Caco-2 (cell line): Measurements from ENCODE around the gene URM1. TPM values are rescaled to one million over a fixed set of nuclear protein-coding genes. Genes with fewer than 3 reads are reported as not detected.

Source experiments
- BruUV-seq: library from RNA; stranded (reverse); fragments of 400-500 nt; replicated peaks from 2 replicates; lab custom pipeline; 2021; lab: Mats Ljungman, UMichigan
- CTCF ChIA-PET: fragments of 300-600 bp; sonication (Branson Sonifier 250); formaldehyde crosslinking; loops from one replicate; lab custom pipeline; 2022; ENCODE audit warnings: antibody characterized with exemption; lab: Charles Lee
- POLR2A ChIA-PET: fragments of 300-600 bp; sonication (Branson Sonifier 250); formaldehyde crosslinking; loops from one replicate; lab custom pipeline; 2022; ENCODE audit warnings: antibody characterized with exemption; lab: Charles Lee
- DNase-seq, 2 experiments: peaks; one replicate each; pipeline versions ENCODE4 v3.0.0 to v3.0.0-alpha.2; 2020 to 2022
- H3K27me3 ChIP-seq: replicated peaks from 2 replicates; pipeline ENCODE4 v1.6.0; 2011; ENCODE audit warnings: low read length; ENCODE audit not compliant: control insufficient read depth, insufficient read depth
- H3K36me3 ChIP-seq: 2 replicates; pipeline ENCODE4 v1.5.1; 2011; ENCODE audit warnings: low read length; ENCODE audit not compliant: control insufficient read depth, insufficient read depth
- H3K4me1 ChIP-seq: fragments of 250-450 bp; sonication (Bioruptor Pico); 2 replicates; pipeline ENCODE4 v1.5.1; 2020; ENCODE audit warnings: mild to moderate bottlenecking
- H3K4me3 ChIP-seq: 2 replicates; pipeline ENCODE4 v1.5.1; 2011; ENCODE audit warnings: low read depth, mild to moderate bottlenecking, control low read depth, low read length
- H3K9me3 ChIP-seq: fragments of 250-450 bp; sonication (Bioruptor Pico); 2 replicates; pipeline ENCODE4 v1.5.1; 2020; ENCODE audit warnings: mild to moderate bottlenecking, moderate library complexity
- H3K27ac Mint-ChIP-seq: one replicate; pipeline ENCODE4 v1.8.0; 2022; ENCODE audit warnings: mixed read lengths; ENCODE audit not compliant: unreplicated experiment
- H3K27me3 Mint-ChIP-seq: one replicate; pipeline ENCODE4 v1.8.0; 2022; ENCODE audit warnings: mixed read lengths; ENCODE audit not compliant: insufficient read depth, unreplicated experiment
- H3K36me3 Mint-ChIP-seq: one replicate; pipeline ENCODE4 v1.8.0; 2022; ENCODE audit warnings: mild to moderate bottlenecking, mixed read lengths; ENCODE audit not compliant: insufficient read depth, unreplicated experiment
- H3K4me1 Mint-ChIP-seq: one replicate; pipeline ENCODE4 v1.8.0; 2022; ENCODE audit warnings: low read depth, mixed read lengths; ENCODE audit not compliant: unreplicated experiment
- H3K4me3 Mint-ChIP-seq: one replicate; pipeline ENCODE4 v1.8.0; 2022; ENCODE audit warnings: mild to moderate bottlenecking, moderate library complexity, mixed read lengths; ENCODE audit not compliant: unreplicated experiment
- H3K9me3 Mint-ChIP-seq: one replicate; pipeline ENCODE4 v1.8.0; 2022; ENCODE audit warnings: mixed read lengths; ENCODE audit not compliant: unreplicated experiment
- CTCF ChIP-seq, 2 experiments: fragments of 200-600 bp in 1 of 2; IDR thresholded peaks; 1 replicate in 1 of 2; 2 replicates in 1 of 2; pipeline versions ENCODE4 v1.5.1 to v1.8.0; 2011 to 2022; ENCODE audit warnings: antibody characterized with exemption in 1 of 2, control low read depth in 1 of 2, inconsistent platforms in 1 of 2, low read depth in 1 of 2, low read length in 1 of 2, mild to moderate bottlenecking in 1 of 2, moderate library complexity in 1 of 2; ENCODE audit not compliant: insufficient read depth in 1 of 2, severe bottlenecking in 1 of 2, unreplicated experiment in 1 of 2
- intact Hi-C: fragments of 100-400 bp; cut with micrococcal nuclease; formaldehyde crosslinking; loops from one replicate; pipeline ENCODE4 v1.10.0; 2022; ENCODE audit not compliant: unreplicated experiment
- microRNA-seq: library from miRNA; unstranded; fragments of <30 nt; microRNA quantifications from one replicate; pipeline ENCODE4 v1.2.0, GENCODE V29; 2022
- total RNA-seq: library from RNA; stranded (reverse); gene quantifications from 2 replicates; pipeline ENCODE4 v1.2.3, GENCODE V29; 2022

Gene URM1
- total RNA-seq, 1 experiment from 2014 or later = 55.9 TPM

DNA sequence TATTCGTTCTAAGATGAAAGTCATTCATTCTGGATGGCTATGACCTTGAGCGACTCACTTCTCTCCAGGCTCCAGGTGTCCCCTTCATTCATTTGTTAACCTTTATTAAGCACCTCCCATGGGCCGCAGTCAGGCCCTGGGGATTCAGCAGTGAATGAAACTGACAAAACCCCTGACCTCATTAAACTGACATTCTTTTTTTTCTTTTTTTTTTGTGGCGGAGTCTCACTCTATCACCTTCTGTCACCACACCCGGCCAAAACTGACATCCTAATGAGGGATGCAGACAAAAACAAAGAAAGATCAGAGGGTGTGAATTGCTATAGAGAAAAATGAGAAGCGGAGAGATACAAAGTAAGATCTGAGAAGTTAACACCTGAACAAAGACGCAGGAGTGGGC is 68.1 kb downstream of the URM1 start:
- intact Hi-C loops = no loop called here
- H3K27me3 Mint-ChIP-seq = no peaks in the 10 kb centered on the region
- BruUV-seq = no TSS peak
- no peaks in the 10 kb centered on the region for H3K4me1 Mint-ChIP-seq
- H3K36me3 Mint-ChIP-seq = no peaks in the 10 kb centered on the region
- H3K4me1 ChIP-seq = no peaks in the 10 kb centered on the region
- H3K4me3 Mint-ChIP-seq = no peak overlapping the region
- H3K27ac Mint-ChIP-seq = no peak overlapping the region
- CTCF ChIA-PET = interaction anchor here (0.5 to 1.5 kb wide), 10 partner anchors 11 to 196 kb away, joined by 3 to 12 read pairs (median 4); partner anchors contain the start of genes CERCAM, GLE1, SPTAN1 and URM1
- no peak for DNase-seq
- no peak overlapping the region for H3K4me3 ChIP-seq
- no peak for TF ChIP-seq CTCF (IDR thresholded peaks at IDR 0.05; ENCODE audit: insufficient read depth in 1 of 2, low read depth in 1 of 2, low read length in 1 of 2, severe bottlenecking in 1 of 2, unreplicated experiment in 1 of 2)
- no peaks in the 10 kb centered on the region for H3K9me3 ChIP-seq
- H3K9me3 Mint-ChIP-seq = no peaks in the 10 kb centered on the region
- POLR2A ChIA-PET = interaction anchor here (1.0 kb wide), 1 partner anchor 17 kb away, joined by 3 read pairs; the partner anchor contains the start of gene ODF2
- no peaks in the 10 kb centered on the region for H3K36me3 ChIP-seq
- H3K27me3 ChIP-seq = no peaks in the 10 kb centered on the region

Small RNAs within 50 kb of the gene (microRNA-seq; reads per million reads assigned to microRNA genes)
- not detected for gene MIR219B

Other genes with a start within 250 kb of the URM1 start
- gene PTGES2, start 243.6 kb upstream of the URM1 start, total RNA-seq = 114 and 123 TPM in 2 replicates
- not detected in 2 replicates for gene LCN2, start 221.9 kb upstream of the URM1 start, total RNA-seq
- gene BBLN, start 211.1 kb upstream of the URM1 start, total RNA-seq = 34.2 and 36.5 TPM in 2 replicates
- 154 and 187 TPM in 2 replicates for gene CIZ1, start 179.8 kb upstream of the URM1 start, total RNA-seq
- gene DNM1, start 168.0 kb upstream of the URM1 start, total RNA-seq = 3.9 and 5.2 TPM in 2 replicates
- 97.7 and 102 TPM in 2 replicates for gene GOLGA2, start 95.4 kb upstream of the URM1 start, total RNA-seq
- 18.0 and 19.8 TPM in 2 replicates for gene SWI5, start 95.1 kb upstream of the URM1 start, total RNA-seq
- 34.1 and 37.4 TPM in 2 replicates for gene TRUB2, start 48.9 kb upstream of the URM1 start, total RNA-seq
- gene COQ4, start 48.5 kb upstream of the URM1 start, total RNA-seq = 48.9 and 49.5 TPM in 2 replicates
- gene SLC27A4, start 30.8 kb upstream of the URM1 start, total RNA-seq = 21.1 and 22.8 TPM in 2 replicates
- gene CERCAM, start 49.5 kb downstream of the URM1 start, total RNA-seq = 12.3 and 18.7 TPM in 2 replicates
- 34.6 and 34.9 TPM in 2 replicates for gene ODF2, start 84.6 kb downstream of the URM1 start, total RNA-seq
- gene GLE1, start 133.3 kb downstream of the URM1 start, total RNA-seq = 30.4 and 30.8 TPM in 2 replicates
- 407 and 408 TPM in 2 replicates for gene SPTAN1, start 181.2 kb downstream of the URM1 start, total RNA-seq